Mucosa of rectum (tissue), 2 donors: ENCODE measurements around the gene ZNF879.

Source experiments
- H3K27ac ChIP-seq, 2 donors: one replicate each; pipeline ENCODE4 v1.7.0; 2013; ENCODE audit warnings: inconsistent platforms in 2 of 2, low read depth in 2 of 2, low read length in 2 of 2
- H3K27me3 ChIP-seq, 2 donors: one replicate each; pipeline ENCODE4 v1.7.0; 2013; ENCODE audit warnings: low read length in 2 of 2; ENCODE audit not compliant: control insufficient read depth in 2 of 2, insufficient read depth in 2 of 2
- H3K36me3 ChIP-seq, 2 donors: one replicate each; pipeline ENCODE4 v1.7.0; 2013; ENCODE audit warnings: low read length in 2 of 2; ENCODE audit not compliant: control insufficient read depth in 2 of 2, insufficient read depth in 2 of 2
- H3K4me1 ChIP-seq, 2 donors: one replicate each; pipeline ENCODE4 v1.7.0; 2013; ENCODE audit warnings: low read length in 2 of 2, mild to moderate bottlenecking in 1 of 2; ENCODE audit not compliant: control insufficient read depth in 2 of 2, insufficient read depth in 2 of 2
- H3K4me3 ChIP-seq, 2 donors: one replicate each; pipeline ENCODE4 v1.7.0; 2013; ENCODE audit warnings: low read length in 2 of 2
- H3K9ac ChIP-seq, 2 donors: one replicate each; pipeline ENCODE4 v1.7.0; 2013; ENCODE audit warnings: low read length in 2 of 2, low read depth in 1 of 2, mild to moderate bottlenecking in 1 of 2
- H3K9me3 ChIP-seq, 2 donors: one replicate each; pipeline ENCODE4 v1.7.0; 2013; ENCODE audit warnings: low read length in 2 of 2; ENCODE audit not compliant: control insufficient read depth in 2 of 2
- donor health status: healthy.
- donor health status: Normal muscosa, but diverticular disease.

The ZNF879 gene

DNA sequence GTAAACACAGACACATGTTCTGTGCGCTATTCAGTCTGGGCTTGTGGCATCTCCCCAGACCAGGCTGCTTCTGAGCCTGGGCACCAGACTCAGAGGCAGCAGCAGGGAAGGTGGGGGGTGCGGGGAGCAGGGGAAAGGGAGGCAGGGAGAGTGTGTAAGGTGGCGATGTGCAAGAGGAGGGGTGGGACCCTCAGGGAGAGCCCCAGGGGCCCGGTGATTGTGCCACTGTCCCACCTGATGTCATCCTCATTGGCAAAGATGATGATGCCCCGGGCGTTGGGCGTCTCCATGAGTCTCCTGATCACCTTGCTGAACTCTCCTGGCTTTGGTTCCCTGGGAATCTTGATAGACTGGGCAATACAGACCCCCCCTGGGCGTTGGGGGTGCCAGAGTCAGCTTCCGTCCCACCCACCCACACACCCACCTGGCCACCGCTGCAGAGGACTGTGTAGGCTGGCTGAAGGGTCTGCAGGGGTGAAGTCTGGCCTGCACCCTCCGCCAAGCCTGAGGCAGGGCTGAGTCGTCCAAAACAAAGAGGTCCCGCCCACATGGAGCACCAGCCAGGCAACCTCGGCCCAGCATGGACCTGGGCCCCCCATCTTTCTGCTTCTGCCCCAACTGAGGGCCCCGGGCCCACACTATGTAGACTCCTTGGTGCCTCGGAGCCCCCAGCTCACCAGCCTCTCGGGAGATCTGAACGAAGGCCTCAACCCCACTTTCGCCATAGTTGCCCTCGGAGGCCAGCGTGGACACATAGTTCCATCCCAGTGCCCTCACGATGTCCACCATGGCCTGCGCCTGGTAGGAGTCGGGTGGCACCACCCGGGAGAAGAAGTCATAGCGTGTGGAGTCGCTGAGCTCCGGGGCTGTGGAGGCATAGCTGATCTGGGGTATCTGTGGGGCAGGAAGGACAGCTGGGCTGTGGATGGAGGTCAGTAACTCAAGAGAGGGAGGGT, 32.1 kb upstream of the ZNF879 start:
- Histone ChIP-seq H3K27me3 (no peaks in the 10 kb centered on the region), H3K27ac (no peak overlapping the region), H3K4me3 (no peak overlapping the region), H3K4me1 (no peaks in the 10 kb centered on the region), H3K9ac (no peak overlapping the region), H3K36me3 (no peaks in the 10 kb centered on the region), H3K9me3 (peaks cover 7% of the 10 kb centered on the region in 2 donors)

DNA sequence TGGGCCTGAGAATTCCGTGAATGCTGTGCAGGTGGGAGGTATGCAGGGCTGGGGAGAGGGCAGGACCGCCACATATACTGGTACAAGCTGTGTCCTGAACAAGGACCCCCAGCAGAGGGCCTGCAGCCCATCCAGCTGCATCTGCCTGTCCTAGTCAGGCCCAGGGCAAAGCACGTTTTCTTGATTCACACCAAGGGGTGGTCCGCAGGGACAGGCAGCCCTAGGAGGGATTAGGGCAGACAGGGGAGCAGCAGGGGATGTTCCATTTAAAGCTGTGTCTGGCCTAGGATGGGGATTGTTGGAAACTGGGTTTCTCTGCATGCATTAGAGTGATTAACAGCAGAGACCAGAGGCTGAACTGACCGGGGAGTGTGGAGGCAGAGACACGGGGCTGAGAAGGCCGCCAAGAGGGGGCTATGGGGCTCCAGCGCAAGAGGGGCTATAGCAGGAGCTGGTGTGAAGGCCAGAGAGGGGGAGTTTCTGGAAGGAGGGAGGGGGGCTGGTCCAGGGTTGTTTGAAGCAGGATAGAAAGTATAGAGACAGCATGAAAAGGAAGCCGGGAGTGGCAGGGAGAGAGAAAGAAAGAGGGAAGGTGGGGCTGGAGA, 31.2 kb upstream of the ZNF879 start:
- Histone ChIP-seq H3K36me3 (no peaks in the 10 kb centered on the region), H3K27ac (no peak overlapping the region), H3K9me3 (peaks cover 7 to 8% of the 10 kb centered on the region in 2 donors), H3K4me3 (no peak overlapping the region), H3K27me3 (no peaks in the 10 kb centered on the region), H3K9ac (no peak overlapping the region), H3K4me1 (no peaks in the 10 kb centered on the region)

DNA sequence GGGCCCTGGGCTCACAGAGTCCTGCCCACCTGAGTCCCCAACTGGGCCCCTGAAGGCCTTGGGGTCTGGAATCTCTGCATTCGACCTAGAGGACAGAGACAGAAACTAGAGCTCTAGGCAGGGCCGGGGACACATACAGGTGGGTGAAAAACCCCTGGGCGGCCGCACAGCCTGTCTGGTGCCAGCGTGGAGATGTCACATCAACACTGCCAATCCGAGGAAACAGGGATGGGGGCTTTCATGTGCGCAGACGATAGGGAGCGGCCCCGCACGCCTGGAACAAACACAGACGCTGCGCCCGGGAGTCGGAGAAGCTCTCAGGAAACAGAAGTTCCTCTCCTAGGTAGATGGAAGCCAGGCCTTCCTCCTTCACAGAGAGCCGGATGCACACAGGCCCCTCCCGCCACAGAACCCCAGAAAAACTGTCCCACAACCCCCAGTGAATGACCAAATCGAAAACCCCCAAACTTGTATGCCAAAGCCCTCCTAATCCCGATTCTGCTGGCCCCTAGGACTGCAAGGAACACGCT, 30.3 kb upstream of the ZNF879 start:
- Histone ChIP-seq H3K4me1 (no peaks in the 10 kb centered on the region), H3K9ac (no peak overlapping the region), H3K9me3 (peaks cover 8 to 9% of the 10 kb centered on the region in 2 donors), H3K27me3 (no peaks in the 10 kb centered on the region), H3K27ac (no peak overlapping the region), H3K4me3 (no peak overlapping the region), H3K36me3 (no peaks in the 10 kb centered on the region)

DNA sequence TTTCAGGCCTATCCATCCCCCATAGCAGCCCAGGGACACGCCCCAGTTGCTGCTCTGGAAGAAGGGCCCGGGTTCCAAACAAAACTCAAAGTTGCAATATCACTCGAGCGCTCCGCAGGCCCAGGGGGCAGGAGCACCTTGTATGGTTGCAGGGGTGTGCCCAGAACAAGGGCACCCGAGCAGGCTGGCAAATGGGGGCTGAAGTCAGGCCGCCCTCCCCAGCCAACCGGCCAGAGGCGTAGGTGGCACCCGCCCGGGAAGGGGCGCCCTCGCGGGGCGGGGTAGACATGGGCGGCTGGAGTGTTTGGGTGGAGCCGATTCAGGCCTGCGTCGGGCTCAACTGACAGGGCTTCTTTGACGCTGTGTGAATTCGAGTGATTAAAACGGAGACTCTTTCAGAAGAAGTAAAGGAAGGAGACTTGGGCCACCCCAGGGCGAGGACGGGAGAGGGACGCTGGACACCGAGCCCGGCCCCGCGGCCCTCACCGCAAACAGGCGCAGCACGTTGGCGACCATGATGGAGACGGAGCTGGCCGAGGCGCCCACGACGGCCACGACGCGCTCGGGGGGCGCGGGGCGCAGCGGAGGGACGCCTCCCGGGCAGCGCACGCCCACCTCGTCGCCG, 29.5 kb upstream of the ZNF879 start:
- Histone ChIP-seq H3K4me1 (no peaks in the 10 kb centered on the region), H3K9ac (no peak overlapping the region), H3K27ac (no peak overlapping the region), H3K27me3 (no peaks in the 10 kb centered on the region), H3K9me3 (peaks cover 8 to 9% of the 10 kb centered on the region in 2 donors), H3K4me3 (no peak overlapping the region), H3K36me3 (no peaks in the 10 kb centered on the region)

DNA sequence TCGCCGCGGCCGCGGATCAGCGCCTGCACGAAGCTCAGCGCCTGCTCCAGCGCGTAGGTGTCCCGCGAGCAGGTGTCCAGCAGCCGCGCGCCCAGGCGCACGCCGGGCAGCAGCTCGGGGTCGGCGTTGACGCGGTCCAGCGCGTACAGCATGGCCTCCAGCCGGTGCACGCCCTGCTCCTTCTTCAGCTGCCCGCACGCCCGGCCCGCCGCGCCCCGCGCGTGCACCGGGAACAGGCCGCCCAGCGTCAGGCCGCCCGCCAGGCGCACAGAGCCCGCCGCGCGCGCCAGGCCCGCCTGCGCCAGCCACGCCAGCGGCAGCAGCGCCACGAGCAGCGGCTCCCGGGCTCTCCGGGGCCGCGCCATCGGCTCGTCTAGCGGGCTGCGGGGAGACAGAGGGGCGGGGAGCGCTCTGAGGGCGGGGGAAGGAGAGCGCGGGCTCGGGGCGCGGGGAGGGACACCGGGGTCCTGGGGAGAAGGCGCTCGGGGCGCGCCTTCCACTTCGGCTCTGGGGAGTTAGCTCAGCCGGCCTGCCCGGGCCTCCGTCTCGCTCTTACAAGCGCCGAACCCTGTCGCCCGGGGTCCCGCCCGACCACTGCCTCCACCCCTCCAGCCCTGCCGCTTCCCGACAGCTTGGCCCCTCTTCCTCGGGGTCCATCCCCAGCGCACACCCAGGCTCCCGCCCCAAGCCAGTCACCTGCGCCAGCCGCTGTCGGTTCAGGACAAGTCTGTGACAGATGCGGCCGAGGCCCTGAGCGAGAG, 28.8 kb upstream of the ZNF879 start, which contains the start of gene GRM6:
Gene GRM6 (minus strand): TSS at position 741 of the 761 bp plus-strand sequence. CDS start 376 bp downstream, at position 365.
- H3K9ac ChIP-seq: no peak within 1 kb of the TSS
- peaks cover 3 to 7% of the 10 kb centered on the region in 2 donors for H3K9me3 ChIP-seq
- H3K27me3 ChIP-seq: no peaks in the 10 kb centered on the region
- H3K4me1 ChIP-seq: no peaks in the 10 kb centered on the region
- H3K36me3 ChIP-seq: no peaks in the 10 kb centered on the region
- H3K4me3 ChIP-seq: no peak within 1 kb of the TSS
- no peak within 1 kb of the TSS for H3K27ac ChIP-seq

DNA sequence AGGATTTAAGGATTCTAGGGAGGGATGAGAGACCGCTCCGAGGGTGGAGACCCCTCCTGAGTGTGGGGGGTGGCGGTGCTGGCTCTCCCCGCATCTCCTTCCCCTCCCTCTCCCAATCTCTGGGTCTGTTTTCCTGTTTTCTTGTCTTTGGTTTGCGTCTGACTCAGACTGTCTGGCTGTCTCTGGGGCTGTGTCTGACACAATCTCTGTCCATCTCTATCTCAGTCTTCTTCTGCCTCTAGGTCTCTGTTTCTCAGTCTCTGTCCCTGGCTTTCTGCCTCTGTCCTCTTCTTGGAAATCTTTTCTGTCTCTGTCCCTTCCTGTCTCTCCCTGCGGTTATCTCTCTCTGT, 28.3 kb upstream of the ZNF879 start:
- H3K9ac ChIP-seq: no peak overlapping the region
- no peaks in the 10 kb centered on the region for H3K27me3 ChIP-seq
- peaks cover 2 to 4% of the 10 kb centered on the region in 2 donors for H3K9me3 ChIP-seq
- no peak overlapping the region for H3K4me3 ChIP-seq
- H3K4me1 ChIP-seq: no peaks in the 10 kb centered on the region
- no peak overlapping the region for H3K27ac ChIP-seq
- H3K36me3 ChIP-seq: no peaks in the 10 kb centered on the region

DNA sequence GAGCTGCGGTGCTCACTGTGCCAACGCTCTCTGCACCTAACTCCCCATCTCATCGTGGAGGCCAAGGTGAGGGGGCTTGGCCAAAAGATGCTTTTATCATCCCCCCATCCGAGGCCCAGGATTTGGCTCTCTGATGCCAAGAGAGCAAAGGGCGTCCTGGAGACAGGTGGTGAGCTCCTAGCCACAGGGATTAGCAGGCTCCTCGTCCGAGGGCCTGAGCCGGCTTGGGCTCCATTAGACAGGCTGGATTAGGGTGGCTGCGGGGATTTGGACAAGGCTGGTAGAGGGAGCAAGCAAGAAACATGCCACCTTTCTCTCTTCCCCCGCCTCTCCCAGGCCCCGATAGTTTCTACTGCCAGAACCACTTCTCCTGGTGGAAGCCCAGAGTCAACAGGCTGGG, 27.4 kb upstream of the ZNF879 start:
- Histone ChIP-seq H3K27me3 (no peaks in the 10 kb centered on the region), H3K4me3 (no peak overlapping the region), H3K9ac (no peak overlapping the region), H3K36me3 (no peaks in the 10 kb centered on the region), H3K9me3 (peaks cover 2 to 4% of the 10 kb centered on the region in 2 donors), H3K4me1 (no peaks in the 10 kb centered on the region), H3K27ac (no peak overlapping the region)

DNA sequence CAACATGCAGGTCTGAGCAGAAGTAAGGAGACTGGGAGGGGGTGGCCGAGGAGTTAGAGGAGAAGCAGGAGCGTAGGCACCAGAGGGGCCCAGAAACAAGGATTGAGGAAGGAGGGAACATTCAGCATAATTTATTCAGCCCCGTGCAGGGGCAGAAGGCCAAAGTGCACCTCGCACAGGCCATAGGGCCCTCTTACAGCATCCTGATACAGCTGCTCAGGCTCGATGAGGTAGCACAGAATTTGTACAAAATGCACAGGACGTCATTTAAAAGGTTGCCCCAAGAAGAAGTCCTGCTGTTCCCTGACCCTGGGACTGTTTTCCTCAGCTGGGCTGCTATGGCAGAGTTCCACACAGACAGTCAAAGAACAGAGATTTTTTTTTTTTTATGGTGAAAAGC, 26.4 kb upstream of the ZNF879 start:
- no peaks in the 10 kb centered on the region for H3K27me3 ChIP-seq

DNA sequence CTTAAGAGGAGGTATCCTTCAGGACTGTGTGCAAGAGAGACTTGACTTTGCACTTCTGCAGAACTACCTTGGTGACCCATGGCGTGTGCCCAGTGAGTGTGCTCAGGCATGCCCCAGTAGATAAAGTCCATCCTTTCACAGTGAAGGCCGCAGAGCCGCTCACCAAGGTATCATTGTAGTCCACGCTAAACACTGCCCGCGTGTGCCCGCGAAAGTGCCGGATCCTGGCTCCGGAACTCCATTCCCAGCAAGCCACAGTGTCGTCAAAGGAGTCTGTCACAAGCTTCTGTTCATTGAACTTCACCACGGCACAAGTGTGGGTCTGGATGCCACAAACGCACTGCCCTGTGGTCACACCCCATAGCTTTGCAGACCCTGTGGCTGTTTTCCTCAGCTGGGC, 25.2 kb upstream of the ZNF879 start:
- H3K4me1 ChIP-seq: no peaks in the 10 kb centered on the region
- H3K27ac ChIP-seq: no peak overlapping the region
- H3K36me3 ChIP-seq: no peaks in the 10 kb centered on the region
- H3K9ac ChIP-seq: no peak overlapping the region
- H3K9me3 ChIP-seq: peaks cover 2% of the 10 kb centered on the region in 2 donors
- H3K4me3 ChIP-seq: no peak overlapping the region
- no peaks in the 10 kb centered on the region for H3K27me3 ChIP-seq

More for the DNA sequence above, 26.4 kb upstream of the ZNF879 start:
- no peaks in the 10 kb centered on the region for H3K4me1 ChIP-seq
- no peak overlapping the region for H3K27ac ChIP-seq
- no peak overlapping the region for H3K4me3 ChIP-seq
- peaks cover 2% of the 10 kb centered on the region in 2 donors for H3K9me3 ChIP-seq
- no peak overlapping the region for H3K9ac ChIP-seq
- H3K36me3 ChIP-seq: no peaks in the 10 kb centered on the region
